Urinary bladder (tissue), 4 donors: ENCODE measurements around the gene HES5. TPM values are rescaled to one million over a fixed set of nuclear protein-coding genes. Genes with fewer than 3 reads are reported as not detected.
A peak's percentile ranks its signal among the peaks of the same experiment; 100 is the strongest.

ENCODE experiments used
- DNase-seq: peaks from one replicate; pipeline ENCODE4 v3.0.0-alpha.2; 2015; ENCODE audit errors: extremely low spot score
- H3K27ac ChIP-seq: one replicate; pipeline ENCODE4 v1.5.1; 2013; ENCODE audit warnings: low read depth, mild to moderate bottlenecking, moderate library complexity
- H3K36me3 ChIP-seq: one replicate; pipeline ENCODE4 v1.6.1; 2013; ENCODE audit warnings: mild to moderate bottlenecking, moderate library complexity; ENCODE audit not compliant: insufficient read depth
- H3K4me1 ChIP-seq: one replicate; pipeline ENCODE4 v1.6.1; 2013; ENCODE audit warnings: mild to moderate bottlenecking, moderate library complexity; ENCODE audit not compliant: insufficient read depth
- H3K4me3 ChIP-seq: one replicate; pipeline ENCODE4 v1.5.1; 2013; ENCODE audit warnings: low read depth, low read length
- WGBS: extraction: QIAGEN DNeasy Blood & Tissue Kit; methylation state at CpG from one replicate; pipeline ENCODE4 v1.1.7; 2013; 5-methylcytosine and 5-hydroxymethylcytosine counted together
- polyA plus RNA-seq: library from polyadenylated mRNA; stranded (reverse); fragments of 200-250 nt; gene quantifications from one replicate; pipeline ENCODE4 v1.2.3, GENCODE V29; 2013
- total RNA-seq: library from RNA; depleted of rRNA; stranded (reverse); fragments of >200 nt; gene quantifications from one replicate; pipeline ENCODE4 v1.2.3, GENCODE V29; 2014
- donor health status: healthy with polysubstance abuse.
- donor health status: healthy.

Gene HES5
- total and polyA plus RNA-seq, 2 donors: 0.42 to 2.5 TPM

GRCh38 chr1:2566101-2567045, 36.3 kb upstream of the HES5 start:
- WGBS: 73% methylated on average over 34 of the region's 34 CpGs
- DNase-seq: no peak
- no peak overlapping the region for H3K4me3 ChIP-seq
- no peak overlapping the region for H3K27ac ChIP-seq
- no peaks in the 10 kb centered on the region for H3K4me1 ChIP-seq
- H3K36me3 ChIP-seq: no peaks in the 10 kb centered on the region

GRCh38 chr1:2564815-2565374, 34.8 kb upstream of the HES5 start:
- H3K27ac ChIP-seq: no peak overlapping the region
- DNase-seq: no peak
- WGBS: 51% methylated on average over 14 of the region's 14 CpGs
- no peak overlapping the region for H3K4me3 ChIP-seq
- H3K36me3 ChIP-seq: no peaks in the 10 kb centered on the region
- no peaks in the 10 kb centered on the region for H3K4me1 ChIP-seq

GRCh38 chr1:2564006-2564814, 34.1 kb upstream of the HES5 start:
- no peak overlapping the region for H3K4me3 ChIP-seq
- no peaks in the 10 kb centered on the region for H3K4me1 ChIP-seq
- no peak for DNase-seq
- no peak overlapping the region for H3K27ac ChIP-seq
- no peaks in the 10 kb centered on the region for H3K36me3 ChIP-seq
- 77% methylated on average over 20 of the region's 20 CpGs for WGBS

GRCh38 chr1:2563205-2563604, 33.1 kb upstream of the HES5 start:
- Histone ChIP-seq H3K4me3 (no peak overlapping the region), H3K27ac (no peak overlapping the region), H3K36me3 (no peaks in the 10 kb centered on the region), H3K4me1 (no peaks in the 10 kb centered on the region)
- WGBS: 79% methylated on average over 18 of the region's 18 CpGs
- DNase-seq: no peak

- 90% methylated on average over 24 of the region's 24 CpGs for WGBS
- Histone ChIP-seq H3K36me3 (no peaks in the 10 kb centered on the region), H3K4me1 (no peaks in the 10 kb centered on the region), H3K27ac (no peak overlapping the region), H3K4me3 (no peak overlapping the region)
- DNase-seq: no peak
Observed at GRCh38 chr1:2561898-2562895, 32.1 kb upstream of the HES5 start.

GRCh38 chr1:2561446-2561845, 31.4 kb upstream of the HES5 start:
- Histone ChIP-seq H3K36me3 (no peaks in the 10 kb centered on the region), H3K4me3 (no peak overlapping the region), H3K4me1 (no peaks in the 10 kb centered on the region), H3K27ac (no peak overlapping the region)
- no peak for DNase-seq
- 88% methylated on average over 11 of the region's 11 CpGs for whole genome bisulfite sequencing

GRCh38 chr1:2560299-2561073, 30.4 kb upstream of the HES5 start:
- H3K4me1 ChIP-seq: no peaks in the 10 kb centered on the region
- no peaks in the 10 kb centered on the region for H3K36me3 ChIP-seq
- 86% methylated on average over 15 of the region's 15 CpGs for WGBS
- H3K27ac ChIP-seq: no peak overlapping the region
- DNase-seq: no peak
- no peak overlapping the region for H3K4me3 ChIP-seq

GRCh38 chr1:2559509-2560298, 29.6 kb upstream of the HES5 start:
- H3K4me1 ChIP-seq: no peaks in the 10 kb centered on the region
- H3K4me3 ChIP-seq: no peak overlapping the region
- H3K36me3 ChIP-seq: no peaks in the 10 kb centered on the region
- H3K27ac ChIP-seq: no peak overlapping the region
- WGBS: 84% methylated on average over 35 of the region's 35 CpGs
- no peak for DNase-seq

GRCh38 chr1:2558861-2559260, 28.8 kb upstream of the HES5 start:
- H3K27ac ChIP-seq: no peak overlapping the region
- H3K4me3 ChIP-seq: no peak overlapping the region
- WGBS: 94% methylated on average over 6 of the region's 6 CpGs
- no peaks in the 10 kb centered on the region for H3K36me3 ChIP-seq
- DNase-seq: no peak
- no peaks in the 10 kb centered on the region for H3K4me1 ChIP-seq

- 94% methylated on average over 12 of the region's 12 CpGs for WGBS
- Histone ChIP-seq H3K36me3 (no peaks in the 10 kb centered on the region), H3K4me1 (no peaks in the 10 kb centered on the region)
Observed at GRCh38 chr1:2558420-2558819, 28.4 kb upstream of the HES5 start.

GRCh38 chr1:2557482-2558400, 27.7 kb upstream of the HES5 start:
- no peak for DNase-seq
- Histone ChIP-seq H3K36me3 (no peaks in the 10 kb centered on the region), H3K27ac (no peak overlapping the region), H3K4me1 (no peaks in the 10 kb centered on the region), H3K4me3 (peak overlapping the region; percentile 57)
- 84% methylated on average over 30 of the region's 30 CpGs for WGBS

More at GRCh38 chr1:2558420-2558819, 28.4 kb upstream of the HES5 start:
- Histone ChIP-seq H3K4me3 (no peak overlapping the region), H3K27ac (no peak overlapping the region)
- DNase-seq: no peak
